ENCODE measurements around the gene CDX1.

GRCh38 chr5:150159741-150160179, 6.8 kb upstream of the CDX1 start:
- no peak for TF ChIP-seq CTCF (IDR thresholded peaks at IDR 0.05; ENCODE audit: poor library complexity)
- no peak for TF ChIP-seq EZH2phosphoT487 (IDR thresholded peaks at IDR 0.05; ENCODE audit: low read depth, severe bottlenecking, unreplicated experiment)
- no peak for TF ChIP-seq EZH2 (IDR thresholded peaks at IDR 0.05; ENCODE audit: borderline replicate concordance)

Measured in hepatocyte (in vitro differentiated cells).